Lung (tissue), 12 donors: Measurements from ENCODE around the gene ADGRF3. TPM values are rescaled to one million over a fixed set of nuclear protein-coding genes. Genes with fewer than 3 reads are reported as not detected.

Experiments used
- ATAC-seq: fragments of 200-7000 bp; cut with Tn5 transposase; one replicate; pipeline ENCODE4 v1.9.1; 2020; ENCODE audit warnings: moderate number of reproducible peaks; ENCODE audit not compliant: insufficient read depth, low FRiP score
- DNase-seq, 3 donors: peaks; one replicate each; pipeline ENCODE4 v3.0.0-alpha.2; 2013 to 2017
- H3K27ac ChIP-seq, 2 donors: one replicate each; pipeline ENCODE4 v1.5.1; 2013; ENCODE audit warnings: mild to moderate bottlenecking in 2 of 2, moderate library complexity in 2 of 2, control low read depth in 1 of 2, inconsistent platforms in 1 of 2, low read depth in 1 of 2, low read length in 1 of 2
- H3K27me3 ChIP-seq, 3 donors: one replicate each; pipeline ENCODE4 v1.5.1; 2013; ENCODE audit warnings: low read length in 2 of 3; ENCODE audit not compliant: control insufficient read depth in 3 of 3, insufficient read depth in 3 of 3
- H3K36me3 ChIP-seq, 4 donors: one replicate each; pipeline ENCODE4 v1.5.1; 2013; ENCODE audit warnings: low read length in 4 of 4, mild to moderate bottlenecking in 1 of 4, moderate library complexity in 1 of 4; ENCODE audit not compliant: control insufficient read depth in 4 of 4, insufficient read depth in 4 of 4
- H3K4me1 ChIP-seq, 5 donors: one replicate each; pipeline ENCODE4 v1.5.1; 2013; ENCODE audit warnings: low read length in 5 of 5, mild to moderate bottlenecking in 2 of 5, moderate library complexity in 1 of 5; ENCODE audit not compliant: control insufficient read depth in 5 of 5, insufficient read depth in 5 of 5
- H3K4me3 ChIP-seq: one replicate; pipeline ENCODE4 v1.5.1; 2013; ENCODE audit warnings: mild to moderate bottlenecking, control low read depth, moderate library complexity
- H3K9ac ChIP-seq, 2 donors: one replicate each; pipeline ENCODE4 v1.5.1; 2013; ENCODE audit warnings: low read length in 2 of 2, control low read depth in 1 of 2; ENCODE audit not compliant: insufficient read depth in 1 of 2
- H3K9me3 ChIP-seq, 4 donors: one replicate each; pipeline ENCODE4 v1.5.1; 2013; ENCODE audit warnings: low read length in 3 of 4, mild to moderate bottlenecking in 1 of 4, moderate library complexity in 1 of 4; ENCODE audit not compliant: control insufficient read depth in 4 of 4, insufficient read depth in 3 of 4
- WGBS, 2 donors: extraction: QIAGEN DNeasy Blood & Tissue Kit; methylation state at CpG; one replicate each; pipeline ENCODE4 v1.1.7; 2013; 5-methylcytosine and 5-hydroxymethylcytosine counted together
- polyA plus RNA-seq, 2 donors: library from polyadenylated mRNA; stranded (reverse); fragments of 200-250 nt; gene quantifications; one replicate each; pipeline ENCODE4 v1.2.1, GENCODE V29; 2013
- total RNA-seq, 2 donors: library from RNA; depleted of rRNA in 1 of 2; stranded (reverse); fragments of >200 nt in 1 of 2; gene quantifications; one replicate each; pipeline ENCODE4 v1.2.1, GENCODE V29; 2014 to 2021
- TF ChIP-seq, protein P1 (sequence below): IDR thresholded peaks from 2 replicates; pipeline ENCODE4 v1.5.1; 2012; ENCODE audit warnings: mild to moderate bottlenecking; ENCODE audit errors: control extremely low read depth, extremely low read depth
- donor health status: control.
- donor health status: control.
- donor health status: Bipolar disorder and iron deficiency.
- donor health status: healthy.
- donor health status: DM: yes; HTN: yes; CAD: no.

ADGRF3 gene
- total and polyA plus RNA-seq, 4 donors, result 0.10 to 3.9 (median 0.24) TPM

DNA sequence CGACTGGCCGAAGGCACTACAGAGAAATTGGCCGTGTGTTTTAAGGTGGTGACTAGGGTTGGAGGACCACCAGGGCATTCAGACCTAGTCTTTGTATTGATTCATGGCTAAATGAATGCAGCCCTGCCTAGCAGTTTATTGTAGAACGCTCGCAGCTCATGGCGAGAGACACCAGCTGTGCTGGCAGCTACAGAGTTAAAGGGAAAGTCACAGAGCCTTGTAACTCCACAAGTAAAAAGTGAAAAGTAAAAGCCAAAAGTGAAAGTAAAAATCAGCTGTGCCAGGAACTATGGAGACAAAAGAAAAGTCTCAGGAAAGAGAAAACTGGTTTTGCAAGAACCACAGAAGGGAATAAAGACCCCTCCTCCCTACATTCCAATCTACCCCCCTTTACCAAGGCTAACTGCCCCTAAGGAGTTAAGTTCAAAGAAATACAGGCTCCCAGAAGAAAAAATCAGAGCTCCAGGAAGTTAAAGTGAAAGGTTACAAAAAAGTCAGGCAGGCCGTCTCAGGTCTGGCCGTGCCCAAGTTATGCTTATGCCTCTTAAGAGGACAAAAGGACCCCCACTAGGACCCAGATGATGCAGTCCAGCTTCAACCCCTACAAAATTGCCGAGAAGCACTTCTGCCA, 47.0 kb downstream of the ADGRF3 start:
- Histone ChIP-seq H3K36me3 (no peaks in the 10 kb centered on the region), H3K27me3 (no peaks in the 10 kb centered on the region), H3K4me1 (peaks cover 0 to 26% (median 2%) of the 10 kb centered on the region in 5 donors), H3K4me3 (peak overlapping the region; percentile 16), H3K27ac (peak overlapping the region; percentile 9 to 90), H3K9me3 (no peaks in the 10 kb centered on the region), H3K9ac (peak overlapping the region; percentile 41 to 93)
- peak; percentile 62 for ATAC-seq
- 0 to 1% methylated on average over 9 of the region's 9 CpGs for WGBS, 2 donors
- DNase-seq, result peak; percentile 75 to 94 (median 92)
- TF ChIP-seq, protein P1, sequence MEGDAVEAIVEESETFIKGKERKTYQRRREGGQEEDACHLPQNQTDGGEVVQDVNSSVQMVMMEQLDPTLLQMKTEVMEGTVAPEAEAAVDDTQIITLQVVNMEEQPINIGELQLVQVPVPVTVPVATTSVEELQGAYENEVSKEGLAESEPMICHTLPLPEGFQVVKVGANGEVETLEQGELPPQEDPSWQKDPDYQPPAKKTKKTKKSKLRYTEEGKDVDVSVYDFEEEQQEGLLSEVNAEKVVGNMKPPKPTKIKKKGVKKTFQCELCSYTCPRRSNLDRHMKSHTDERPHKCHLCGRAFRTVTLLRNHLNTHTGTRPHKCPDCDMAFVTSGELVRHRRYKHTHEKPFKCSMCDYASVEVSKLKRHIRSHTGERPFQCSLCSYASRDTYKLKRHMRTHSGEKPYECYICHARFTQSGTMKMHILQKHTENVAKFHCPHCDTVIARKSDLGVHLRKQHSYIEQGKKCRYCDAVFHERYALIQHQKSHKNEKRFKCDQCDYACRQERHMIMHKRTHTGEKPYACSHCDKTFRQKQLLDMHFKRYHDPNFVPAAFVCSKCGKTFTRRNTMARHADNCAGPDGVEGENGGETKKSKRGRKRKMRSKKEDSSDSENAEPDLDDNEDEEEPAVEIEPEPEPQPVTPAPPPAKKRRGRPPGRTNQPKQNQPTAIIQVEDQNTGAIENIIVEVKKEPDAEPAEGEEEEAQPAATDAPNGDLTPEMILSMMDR, result no peak

DNA sequence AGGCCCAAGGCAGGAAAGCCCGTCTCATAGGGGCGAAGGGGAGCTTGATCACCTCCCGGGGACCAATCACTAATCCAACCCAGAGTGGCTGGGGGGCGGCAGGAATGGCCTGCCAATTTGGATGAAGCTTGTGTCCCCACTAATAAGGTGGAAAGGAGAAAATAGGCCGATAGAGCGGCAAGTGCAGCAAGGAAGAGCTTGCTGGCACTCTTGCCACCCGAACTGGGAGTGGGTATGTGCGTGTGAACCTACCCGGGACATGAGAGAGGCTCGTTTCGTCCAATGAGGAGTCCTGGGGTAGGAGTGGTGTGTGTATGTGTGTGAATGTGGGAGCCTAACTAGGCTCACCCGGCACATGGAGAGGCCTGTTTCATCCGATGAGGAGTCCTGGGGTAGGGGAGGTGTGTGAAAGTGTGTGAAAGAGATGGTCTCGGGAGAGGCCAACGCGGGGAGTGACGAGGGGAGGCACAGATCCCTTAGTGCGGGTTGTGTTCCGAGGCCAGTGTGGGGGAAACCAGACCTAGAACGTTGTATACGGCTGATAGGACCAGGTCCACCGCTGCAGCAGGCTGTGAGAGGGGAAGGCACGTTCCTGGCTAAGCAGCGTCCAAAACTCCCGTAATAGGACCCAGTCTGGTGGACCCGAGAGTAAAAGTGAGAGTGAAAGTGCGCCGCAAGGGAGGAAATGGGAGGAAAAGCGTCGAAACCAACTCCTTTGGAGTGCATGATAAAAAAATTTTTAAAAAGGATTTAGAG, 47.8 kb downstream of the ADGRF3 start:
- H3K36me3 ChIP-seq, result no peaks in the 10 kb centered on the region
- peak overlapping the region; percentile 16 for H3K4me3 ChIP-seq
- peaks cover 0 to 26% (median 2%) of the 10 kb centered on the region in 5 donors for H3K4me1 ChIP-seq
- H3K27me3 ChIP-seq, result no peaks in the 10 kb centered on the region
- ATAC-seq, result peak; percentile 61
- TF ChIP-seq, protein P1, result no peak
- peak overlapping the region in 1 of 2 donors; percentile 90 for H3K27ac ChIP-seq
- WGBS, 2 donors, result 3 to 6% methylated on average over 30 of the region's 30 CpGs
- H3K9me3 ChIP-seq, result no peaks in the 10 kb centered on the region
- peak overlapping the region; percentile 48 to 93 for H3K9ac ChIP-seq
- peak; percentile 51 to 77 (median 67) for DNase-seq

DNA sequence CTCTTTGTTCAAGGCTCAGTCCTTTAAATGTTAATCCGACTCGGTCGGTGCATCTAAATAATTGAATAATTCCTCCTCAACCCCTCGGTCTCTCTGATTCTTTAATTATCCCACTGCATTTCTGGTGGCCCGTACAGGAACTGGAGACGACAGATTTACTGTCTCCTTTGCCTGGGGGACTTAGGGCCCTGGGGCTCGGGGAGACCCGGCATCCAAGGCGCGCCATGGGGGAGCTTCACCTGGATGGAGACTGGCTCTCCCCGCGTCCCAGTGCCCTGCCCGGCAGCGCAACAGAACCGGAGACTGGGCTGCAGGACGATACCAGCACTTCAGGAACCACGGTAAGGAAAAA, 48.3 kb downstream of the ADGRF3 start:
- Histone ChIP-seq H3K4me3 (no peak overlapping the region), H3K27ac (peak overlapping the region in 1 of 2 donors; percentile 90), H3K36me3 (no peaks in the 10 kb centered on the region), H3K9me3 (no peaks in the 10 kb centered on the region), H3K9ac (peak overlapping the region in 1 of 2 donors; percentile 48), H3K4me1 (peaks cover 0 to 26% (median 2%) of the 10 kb centered on the region in 5 donors), H3K27me3 (no peaks in the 10 kb centered on the region)
- no peak for ATAC-seq
- DNase-seq, result peak in 1 of 3 donors; percentile 12
- 33 to 52% methylated on average over 17 of the region's 17 CpGs for WGBS, 2 donors
- TF ChIP-seq, protein P1, result no peak
